GM19193 (cell line): ENCODE measurements around the gene ALG13.

Experiments
- POLR2A ChIP-seq: IDR thresholded peaks from 4 replicates; pipeline ENCODE4 v1.6.1; 2011; ENCODE audit not compliant: insufficient read depth, insufficient read length; ENCODE audit errors: extremely low read depth

The ALG13 gene

DNA sequence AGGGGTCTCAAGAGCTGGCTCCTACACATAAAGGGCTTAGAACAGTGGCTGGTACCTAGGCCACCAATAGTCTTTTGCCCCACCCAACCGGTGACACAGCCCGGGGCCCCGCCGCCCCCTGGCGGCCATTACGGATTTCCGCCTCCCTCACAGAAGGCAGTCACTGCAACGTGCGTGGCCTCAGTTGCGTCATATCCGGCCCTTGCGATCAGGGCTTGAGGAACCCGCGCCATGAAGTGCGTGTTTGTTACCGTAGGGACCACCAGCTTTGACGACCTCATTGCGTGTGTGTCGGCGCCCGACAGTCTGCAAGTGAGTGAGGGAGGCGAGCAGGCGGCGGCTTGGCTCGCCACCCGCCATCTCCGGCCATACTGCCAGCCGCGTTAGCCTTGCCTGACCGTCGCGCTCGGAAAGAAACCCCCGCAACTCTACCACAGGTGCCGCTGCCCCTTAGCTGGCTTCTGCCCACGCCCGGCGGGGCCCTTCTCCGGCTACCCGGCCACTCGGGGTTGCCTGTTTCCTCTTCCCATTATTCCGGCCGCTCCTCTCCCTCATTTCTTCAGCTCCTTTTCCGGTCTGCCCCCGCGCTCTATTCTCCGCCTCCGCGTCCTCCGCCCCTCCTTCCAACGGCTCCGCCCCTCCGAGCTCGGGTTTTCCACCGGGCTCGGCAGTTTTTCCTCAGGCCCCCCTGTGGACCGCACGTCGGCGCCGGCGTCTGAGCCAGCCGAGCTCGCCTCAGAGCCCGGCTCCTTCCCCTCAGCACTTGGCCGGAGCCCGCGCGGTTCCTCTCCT lies at the start of gene ALG13:
TSS of gene ALG13 (plus strand) at position 183 of the 792 bp plus-strand sequence. CDS start at position 232, 49 bp downstream.
- TF ChIP-seq POLR2A = peak; percentile 87

GRCh38 chrX:111634823-111635729 lies 45.9 kb upstream of the ALG13 start:
- no peak for TF ChIP-seq POLR2A

DNA sequence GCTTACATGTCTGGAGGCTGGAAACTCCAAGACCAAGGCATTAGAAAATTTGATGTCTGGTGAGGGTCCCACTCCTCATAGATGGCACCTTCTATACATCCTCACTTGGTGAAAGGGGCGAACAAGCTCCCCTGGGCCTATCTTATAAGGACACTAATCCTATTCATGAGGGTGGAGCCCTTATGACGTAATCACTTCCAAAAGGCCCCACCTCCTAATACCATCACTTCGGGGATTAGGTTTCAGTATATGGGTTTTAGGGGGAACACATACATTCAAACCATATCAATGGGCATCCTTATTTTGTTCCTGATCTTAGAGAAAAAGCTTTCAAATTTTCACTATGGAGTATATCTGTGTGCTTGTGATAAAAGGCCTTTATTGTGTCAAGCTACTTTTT lies 39.0 kb upstream of the ALG13 start:
- no peak for TF ChIP-seq POLR2A

DNA sequence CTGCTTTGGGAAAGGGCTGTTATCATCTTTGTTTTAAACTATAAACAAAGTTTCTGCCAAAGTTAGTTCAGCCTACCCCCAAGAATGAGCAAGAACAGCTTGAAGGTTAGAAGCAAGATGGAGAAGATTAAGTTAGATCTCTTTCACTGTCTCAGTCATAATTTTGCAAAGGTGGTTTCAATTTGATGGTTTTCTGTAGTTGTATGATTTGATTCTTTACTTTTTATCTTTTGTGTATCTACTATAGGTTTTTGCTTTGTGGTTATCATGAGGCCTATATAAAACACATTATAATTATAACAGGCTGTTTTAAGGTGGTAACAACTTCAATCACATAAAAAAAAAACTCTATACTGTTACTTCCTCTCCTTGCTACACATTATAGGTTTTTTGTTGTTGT lies 35.4 kb upstream of the ALG13 start:
- no peak for TF ChIP-seq POLR2A

GRCh38 chrX:111646515-111646914 lies 34.5 kb upstream of the ALG13 start:
- TF ChIP-seq POLR2A = no peak

DNA sequence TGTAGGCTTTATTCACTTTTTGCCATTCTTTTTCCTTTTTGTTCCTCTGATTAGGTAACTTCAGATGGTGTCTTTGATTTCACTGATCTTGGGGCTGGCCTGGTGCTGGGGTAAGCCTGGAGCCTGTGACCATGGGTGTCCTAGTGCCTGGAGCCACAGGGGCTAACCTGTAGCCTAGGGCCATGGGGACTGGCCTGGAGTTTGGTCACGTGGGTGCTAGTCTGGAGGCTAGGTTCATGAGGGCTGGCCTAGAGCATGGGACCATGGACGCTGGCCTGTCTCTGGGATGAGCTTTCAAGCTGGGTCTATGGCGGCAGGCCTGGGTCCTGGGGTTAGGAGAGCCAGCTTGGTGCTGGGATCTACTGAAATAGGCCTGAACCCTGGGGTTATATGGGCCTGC lies 32.2 kb upstream of the ALG13 start:
- TF ChIP-seq POLR2A = no peak

GRCh38 chrX:111649638-111650037 lies 31.3 kb upstream of the ALG13 start:
- no peak for TF ChIP-seq POLR2A

- no peak for TF ChIP-seq POLR2A
Observed at GRCh38 chrX:111650845-111651244, 30.1 kb upstream of the ALG13 start.

DNA sequence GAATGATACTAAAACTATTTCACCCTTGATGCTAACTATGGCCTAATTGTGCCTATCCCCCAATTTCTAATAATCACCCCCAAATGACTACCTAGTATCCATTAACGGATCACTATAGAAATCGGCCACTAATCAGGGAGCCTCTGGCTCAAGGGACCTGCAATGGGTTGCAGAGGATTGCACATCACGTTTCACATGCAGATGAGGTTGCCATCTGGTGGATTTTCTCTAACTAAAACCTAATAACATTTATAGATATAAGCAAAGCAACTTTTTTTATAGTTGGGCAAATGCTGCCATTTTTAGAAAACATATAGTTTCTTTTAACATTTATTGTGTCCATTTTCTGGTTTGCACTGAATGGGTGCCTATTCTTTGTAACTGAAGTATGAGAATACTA lies 28.3 kb upstream of the ALG13 start:
- TF ChIP-seq POLR2A = no peak

DNA sequence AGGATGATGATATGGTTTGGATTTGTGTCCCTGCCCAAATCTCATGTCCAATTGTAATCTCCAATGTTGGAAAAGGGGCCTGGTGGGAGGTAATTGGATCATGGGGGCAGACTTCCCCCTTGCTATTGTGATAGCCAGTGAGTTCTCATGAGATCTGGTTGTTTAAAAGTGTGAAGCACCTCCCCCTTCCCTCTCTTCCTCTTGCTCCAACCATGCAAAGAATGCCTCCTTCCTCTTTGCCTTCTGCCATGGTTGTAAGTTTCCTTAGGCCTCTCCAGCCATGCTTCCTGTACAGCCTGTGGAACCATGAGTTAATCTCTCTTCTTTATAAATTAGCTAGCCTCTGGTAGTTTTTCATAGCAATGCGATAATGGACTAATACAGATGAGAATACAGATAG lies 19.7 kb upstream of the ALG13 start:
- no peak for TF ChIP-seq POLR2A

DNA sequence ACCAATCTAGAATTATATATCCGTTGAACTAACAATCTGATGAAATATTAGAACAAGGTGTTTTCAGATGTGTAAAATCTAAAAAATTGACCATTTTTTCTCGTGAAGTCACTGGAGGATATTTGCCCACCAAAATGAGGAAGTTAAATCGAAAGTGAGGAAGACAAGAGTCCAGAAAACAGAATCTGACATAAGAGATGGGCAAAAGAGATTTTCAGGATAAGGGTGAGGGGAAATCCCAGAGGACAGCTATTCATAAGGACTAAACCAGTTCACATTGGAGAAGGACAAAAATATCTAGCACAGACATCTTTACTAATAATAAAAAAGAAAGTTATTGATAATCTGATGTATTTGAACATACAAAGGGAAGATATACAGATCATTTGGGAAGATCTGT lies 18.7 kb upstream of the ALG13 start:
- TF ChIP-seq POLR2A = no peak

DNA sequence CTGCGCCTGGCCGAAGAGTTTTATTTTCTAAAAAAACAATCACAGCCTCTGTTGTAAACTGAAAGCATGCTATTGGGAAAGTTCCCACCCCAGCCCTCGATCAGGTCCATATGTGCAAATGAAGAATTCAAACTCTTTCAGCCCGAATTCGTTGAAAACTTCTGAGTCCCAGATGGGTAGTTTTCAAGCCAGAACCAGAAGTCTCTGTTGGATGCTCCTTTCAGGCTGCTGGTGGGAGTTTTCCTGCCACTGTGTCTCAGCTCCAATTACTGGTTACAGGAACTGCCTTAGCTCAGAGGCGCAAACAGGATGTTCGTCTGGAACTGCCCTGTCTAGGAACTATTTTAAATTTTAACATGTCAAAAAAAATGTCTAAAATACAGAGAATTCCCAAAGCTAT lies 9.3 kb upstream of the ALG13 start:
- no peak for TF ChIP-seq POLR2A

DNA sequence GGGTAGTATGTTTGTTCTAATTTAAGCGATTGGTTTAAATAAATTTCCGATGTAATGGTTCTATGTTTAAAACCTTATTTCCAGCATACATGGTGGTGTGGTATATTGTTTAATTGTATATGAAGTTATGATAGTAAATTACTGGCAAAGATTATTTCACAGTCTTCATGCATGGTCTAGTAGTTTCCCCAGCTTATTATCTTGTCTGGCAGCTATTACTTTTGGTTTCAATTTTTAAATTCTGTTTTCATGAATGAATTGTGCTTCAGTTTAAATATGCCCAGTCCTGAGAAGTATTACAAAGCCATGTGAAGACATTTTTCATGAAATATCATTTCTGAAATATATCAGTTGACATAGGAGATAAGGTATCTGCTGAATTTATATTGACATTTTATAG lies 6.3 kb downstream of the ALG13 start:
- TF ChIP-seq POLR2A = no peak

DNA sequence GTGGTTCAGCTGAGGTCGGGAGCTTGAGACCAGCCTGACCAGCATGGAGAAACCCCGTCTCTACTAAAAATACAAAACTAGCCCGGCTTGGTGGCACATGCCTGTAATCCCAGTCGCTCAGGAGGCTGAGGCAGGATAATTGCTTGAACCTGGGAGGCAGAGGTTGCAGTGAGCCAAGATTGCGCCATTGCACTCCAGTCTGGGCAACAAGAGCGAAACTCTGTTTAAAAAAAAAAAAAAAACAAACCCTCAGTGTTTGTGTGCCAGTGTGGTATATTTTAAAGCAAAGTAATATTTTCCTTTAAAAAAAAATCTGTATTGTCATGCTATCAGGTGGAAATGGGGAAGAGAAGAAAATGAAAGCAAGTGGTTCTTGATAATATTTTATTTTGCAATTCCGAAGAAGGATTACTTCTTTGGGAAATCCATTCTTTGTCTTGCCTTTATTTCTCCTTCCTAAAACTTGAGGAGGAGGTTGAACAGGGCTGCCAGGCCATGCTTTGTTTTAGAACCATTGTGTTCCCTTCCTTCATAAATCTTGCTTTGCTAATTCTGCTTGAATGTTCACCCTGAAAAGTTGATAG lies 14.4 kb downstream of the ALG13 start:
- no peak for TF ChIP-seq POLR2A

DNA sequence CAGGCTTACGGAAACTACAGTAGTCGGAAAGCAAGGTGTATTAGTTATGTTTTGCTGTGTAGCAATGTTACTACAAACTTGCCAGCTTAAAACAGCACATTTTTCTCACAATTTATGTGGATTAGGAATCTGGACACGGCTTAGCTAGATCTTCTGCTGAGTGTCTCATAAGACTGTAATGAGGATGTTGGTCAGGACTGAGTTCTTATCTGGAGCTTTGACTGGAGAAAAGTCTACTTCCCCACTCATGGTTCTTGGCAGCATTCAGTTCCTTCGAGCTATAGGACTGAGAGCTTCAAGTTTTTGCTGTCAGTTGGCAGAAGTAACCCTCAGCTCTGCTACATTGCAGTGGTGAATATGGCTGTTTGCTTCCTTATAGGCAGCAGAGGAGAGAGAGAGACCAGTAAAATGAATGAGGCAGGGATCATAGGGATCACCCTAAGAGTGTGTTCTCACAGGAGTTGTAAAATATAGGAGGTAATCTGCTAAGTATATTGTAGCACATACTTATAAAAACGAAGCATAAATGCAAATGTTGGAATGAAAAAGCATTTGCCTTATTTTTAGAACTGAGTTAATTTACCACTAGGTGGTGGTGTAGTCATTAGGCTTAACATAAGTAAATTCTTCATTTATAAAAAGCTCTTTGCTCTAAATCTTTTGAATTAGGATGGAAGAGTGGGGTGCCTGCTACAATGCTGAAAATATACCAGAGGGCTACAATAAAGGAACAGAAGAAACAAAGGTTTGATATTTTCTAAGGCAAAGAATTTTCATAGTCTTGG lies 38.6 kb downstream of the ALG13 start:
- TF ChIP-seq POLR2A = no peak
